NCI-H748 (cell line): Measurements from ENCODE around the gene HSD17B3.
A peak's percentile ranks its signal among the peaks of the same experiment; 100 is the strongest.
"Not testable (repeated sequence)": the region's sequence is repeated elsewhere in the genome, so short reads cannot be mapped to it uniquely, and the experiment has no call there.

ENCODE experiments used
- DNase-seq: peaks from one replicate; lab custom pipeline; 2025; ENCODE audit not compliant: unreplicated experiment; lab: John Stamatoyannopoulos, UW

The HSD17B3 gene

DNA sequence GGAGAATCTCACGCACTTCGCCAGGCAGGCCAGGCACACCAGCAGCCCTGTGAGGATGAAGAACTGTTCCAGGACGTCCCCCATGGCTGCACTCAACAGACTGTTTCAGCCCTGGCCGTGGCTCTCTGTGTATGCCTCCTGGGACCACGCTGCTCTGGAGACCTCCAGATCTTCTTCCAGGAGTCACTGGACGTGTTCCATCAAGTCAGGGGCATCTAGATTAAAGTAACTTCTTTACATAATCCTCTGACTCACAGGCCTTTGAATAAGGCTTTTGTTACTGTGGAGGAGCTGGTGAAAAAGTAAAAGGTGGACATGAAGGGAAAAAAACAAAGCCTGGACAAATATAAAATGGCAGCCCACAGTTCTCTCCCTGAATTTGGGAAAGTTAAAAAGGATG, at the start of gene HSD17B3:
TSS of gene HSD17B3 (minus strand) at position 156 of the 400 bp plus-strand sequence. CDS start at position 84, 72 bp downstream.
- DNase-seq = no peak

DNA sequence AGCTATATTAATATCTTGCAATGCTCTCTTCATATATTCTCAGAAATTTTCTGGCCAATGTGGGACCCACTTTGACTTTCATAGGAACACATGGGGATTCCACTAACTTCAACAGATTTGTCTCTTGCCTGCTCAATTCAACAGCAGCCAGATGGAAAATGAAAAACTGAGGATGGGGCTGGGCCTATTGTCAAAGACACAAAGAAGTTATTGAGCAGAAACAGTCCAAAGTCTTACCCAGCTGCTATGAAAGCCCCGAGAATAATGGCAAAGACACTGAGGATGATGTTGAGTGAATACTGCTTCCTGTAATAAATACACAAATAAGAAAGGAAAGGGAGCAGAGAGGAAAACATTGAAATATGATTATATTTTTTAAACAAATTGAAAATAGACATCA, 48.9 kb upstream of the HSD17B3 start:
- DNase-seq = no peak

DNA sequence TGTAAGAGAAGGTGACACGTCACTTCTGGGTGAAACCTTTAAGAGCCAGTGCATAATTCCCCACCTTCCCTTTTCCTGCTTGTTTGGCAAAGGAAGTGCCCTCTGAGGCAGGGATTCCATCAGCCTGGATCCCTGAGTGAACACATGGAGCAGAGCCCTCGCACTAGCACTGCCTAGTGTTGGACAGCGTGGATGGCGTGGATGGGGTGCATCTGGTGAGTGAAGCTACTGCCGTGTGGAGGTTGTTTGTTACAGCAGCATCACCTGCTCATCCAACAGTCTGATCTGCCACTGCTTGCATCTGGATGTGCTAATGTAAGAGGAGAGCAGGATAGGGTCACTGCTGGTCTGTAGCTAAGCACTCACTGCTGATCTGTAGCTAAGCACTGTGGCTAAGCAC, 46.3 kb upstream of the HSD17B3 start:
- no peak for DNase-seq

DNA sequence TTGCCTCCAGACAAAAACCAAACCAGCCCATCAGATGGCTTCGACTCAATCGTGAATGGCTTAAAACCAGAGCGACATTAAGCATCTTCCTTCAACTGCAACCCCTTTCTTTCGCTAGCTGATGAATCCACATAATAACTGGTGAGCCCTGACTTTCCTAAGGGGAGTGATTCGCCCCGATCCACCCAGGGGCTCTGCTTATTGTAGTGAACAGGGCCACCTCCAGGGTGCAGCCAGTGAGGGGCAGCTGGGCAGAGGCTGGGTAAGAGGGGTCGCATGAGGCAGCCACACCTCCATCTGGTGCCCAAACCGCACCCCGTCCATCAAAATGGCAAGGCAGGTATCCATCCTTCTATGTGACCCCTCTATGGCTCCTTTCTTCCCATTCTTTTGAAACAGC, 43.6 kb upstream of the HSD17B3 start:
- DNase-seq = no peak

DNA sequence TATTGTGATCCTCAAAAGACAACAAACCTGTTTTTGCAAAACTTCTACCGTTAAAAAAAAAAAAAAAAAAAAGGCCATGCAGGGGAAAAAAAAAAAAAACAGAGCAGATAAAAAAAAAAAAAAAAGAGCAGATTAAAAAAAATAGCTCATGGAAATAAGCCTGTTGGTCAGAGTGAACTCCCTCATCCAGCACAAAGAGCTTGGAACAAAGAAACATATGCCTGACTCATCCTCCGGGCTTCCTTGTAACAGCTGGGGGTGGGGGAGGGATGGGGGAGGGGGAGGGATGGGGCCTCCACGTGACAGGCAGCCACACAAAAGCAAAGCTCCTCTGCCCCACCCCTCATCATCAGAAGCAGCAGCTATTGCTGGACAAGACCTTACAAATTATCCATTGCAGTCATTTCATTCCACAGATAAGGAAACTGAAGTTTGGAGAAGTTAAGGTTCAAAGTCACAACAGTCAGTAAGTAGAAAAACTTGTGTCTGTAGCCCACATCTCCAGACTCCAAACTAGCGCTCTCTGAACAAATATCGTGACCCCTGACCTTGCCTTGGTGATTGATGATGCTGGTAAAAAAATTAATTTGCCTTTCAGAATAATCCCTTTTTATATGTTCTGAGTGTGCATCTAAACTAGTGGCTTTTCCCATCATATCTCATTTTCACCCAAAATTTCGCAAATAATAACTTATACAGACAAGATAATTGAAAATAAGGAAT, 42.6 kb upstream of the HSD17B3 start:
- peak; percentile 88 for DNase-seq

DNA sequence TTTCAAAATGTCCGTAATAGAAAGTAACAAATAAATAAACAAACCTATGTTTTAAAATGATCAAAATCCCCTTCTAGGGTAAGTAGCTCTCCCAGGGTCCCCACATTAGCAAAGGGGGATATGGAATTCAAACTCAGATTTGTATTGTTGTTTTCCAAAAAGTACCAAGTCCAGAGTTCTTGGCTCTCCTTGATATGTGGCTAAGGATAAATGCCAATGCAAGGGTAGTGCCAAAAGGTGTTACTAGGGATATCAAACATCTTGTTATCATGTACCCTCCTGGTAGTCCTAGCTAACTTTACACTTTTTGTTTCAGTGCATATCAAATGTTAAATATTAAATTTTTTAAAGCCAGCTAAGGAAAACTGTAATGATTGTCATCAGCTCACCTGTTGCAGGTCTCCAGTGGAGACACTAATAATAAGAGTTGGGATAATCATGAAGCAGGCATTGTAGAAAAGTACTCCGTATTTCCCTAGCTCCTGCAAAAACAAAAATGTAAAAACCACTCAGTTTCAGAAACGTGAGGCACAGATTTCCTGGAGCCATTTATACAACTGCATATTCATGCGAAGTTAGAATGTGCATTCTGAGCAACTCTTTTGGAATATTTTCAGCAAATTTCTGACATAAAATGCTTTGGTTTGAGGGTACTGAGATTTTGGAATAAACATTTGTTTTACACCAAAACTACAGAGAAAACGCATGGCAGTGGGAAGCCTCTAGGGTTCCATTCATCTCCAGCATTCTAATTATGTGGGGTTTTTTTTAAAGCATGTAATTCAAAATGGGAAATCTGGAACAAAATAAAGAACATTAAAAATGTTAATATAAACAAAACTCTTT, 41.8 kb upstream of the HSD17B3 start:
- peak; percentile 48 for DNase-seq

DNA sequence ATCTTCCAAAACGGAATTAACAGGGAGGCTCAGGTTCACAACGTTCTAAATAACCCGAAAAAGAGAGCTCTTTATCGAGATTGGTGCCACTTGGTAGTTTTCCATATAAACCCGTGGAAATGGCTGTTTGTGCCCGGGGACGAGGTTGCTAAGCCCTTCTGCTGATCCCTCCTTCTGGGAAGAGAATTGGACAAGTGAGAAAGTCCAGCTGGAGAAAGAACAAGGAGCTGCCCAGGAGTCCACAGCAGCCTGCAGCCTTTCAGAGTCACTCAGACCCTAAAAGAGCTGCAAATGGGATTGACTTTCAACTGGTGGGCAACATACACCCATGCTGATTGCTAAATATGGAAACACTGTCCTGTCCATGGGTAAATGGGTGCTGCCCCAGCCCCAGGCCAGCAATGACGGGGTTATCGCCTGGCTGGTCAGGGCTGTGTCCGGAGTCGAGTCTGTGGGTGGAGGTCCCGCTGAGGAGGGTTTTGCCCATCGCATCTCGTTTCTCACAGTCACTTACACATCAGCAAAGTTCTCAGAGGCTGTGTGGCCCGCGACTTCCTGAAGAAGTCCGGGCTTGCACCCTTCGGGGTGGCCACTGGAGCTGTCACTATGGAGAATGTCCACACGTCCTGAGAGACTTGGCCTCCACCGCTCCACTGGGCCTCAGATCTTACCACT, 40.7 kb upstream of the HSD17B3 start:
- DNase-seq = no peak

DNA sequence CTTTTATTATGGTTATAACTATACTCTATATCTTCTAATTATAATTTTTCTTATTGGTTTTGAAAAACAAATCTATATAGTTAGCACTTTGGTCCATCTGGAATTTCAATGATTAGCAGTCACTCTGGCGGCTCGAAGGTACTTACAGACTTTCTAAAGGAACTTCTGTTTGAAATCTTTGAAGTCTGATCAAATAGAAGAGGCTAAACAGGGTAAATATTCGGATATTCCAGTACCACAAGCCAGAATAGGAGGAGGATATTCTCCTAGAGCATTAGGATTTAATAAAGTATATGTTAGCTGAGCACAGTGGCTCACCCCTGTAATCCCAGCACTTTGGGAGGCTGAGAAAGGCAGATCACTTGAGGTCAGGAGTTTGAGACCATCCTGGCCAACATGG, 38.7 kb upstream of the HSD17B3 start:
- DNase-seq = no peak

DNA sequence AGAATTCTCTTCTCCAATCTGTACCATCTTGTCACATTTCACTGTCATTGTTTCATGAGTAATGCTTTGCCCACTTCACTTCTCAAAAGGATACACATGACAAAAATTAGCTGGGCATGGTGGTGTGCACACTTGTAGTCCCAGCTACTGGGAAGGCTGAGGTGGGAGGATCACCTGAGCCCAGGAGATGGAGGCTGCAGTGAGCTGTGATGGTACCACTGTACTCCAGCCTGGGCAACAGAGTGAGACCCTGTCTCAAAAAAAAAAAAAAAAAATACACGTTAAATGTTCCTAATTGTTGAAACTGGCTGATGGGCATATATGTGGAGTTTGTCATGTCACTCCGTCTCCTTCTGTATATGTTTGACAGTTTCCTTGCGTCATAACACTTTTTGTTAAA, 36.3 kb upstream of the HSD17B3 start:
- no peak for DNase-seq

DNA sequence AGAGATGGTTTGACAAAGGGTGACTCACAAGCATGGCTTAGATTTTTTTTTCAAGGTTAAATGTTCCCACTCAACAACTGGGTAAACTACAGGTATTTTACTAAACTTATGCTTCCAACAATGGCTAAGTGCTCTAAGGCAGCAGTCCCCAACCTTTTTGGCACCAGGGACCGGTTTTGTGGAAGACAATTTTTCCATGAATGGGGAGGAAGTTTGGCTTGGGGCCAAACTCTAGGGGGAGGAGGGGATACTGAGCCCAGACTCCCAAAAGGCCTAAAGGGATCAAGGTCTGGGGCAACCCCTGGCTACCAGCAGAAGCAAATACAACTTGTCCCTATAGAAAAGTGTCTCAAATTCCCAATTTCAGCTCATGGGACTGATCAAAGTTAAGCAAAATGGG, 32.0 kb upstream of the HSD17B3 start:
- no peak for DNase-seq

DNA sequence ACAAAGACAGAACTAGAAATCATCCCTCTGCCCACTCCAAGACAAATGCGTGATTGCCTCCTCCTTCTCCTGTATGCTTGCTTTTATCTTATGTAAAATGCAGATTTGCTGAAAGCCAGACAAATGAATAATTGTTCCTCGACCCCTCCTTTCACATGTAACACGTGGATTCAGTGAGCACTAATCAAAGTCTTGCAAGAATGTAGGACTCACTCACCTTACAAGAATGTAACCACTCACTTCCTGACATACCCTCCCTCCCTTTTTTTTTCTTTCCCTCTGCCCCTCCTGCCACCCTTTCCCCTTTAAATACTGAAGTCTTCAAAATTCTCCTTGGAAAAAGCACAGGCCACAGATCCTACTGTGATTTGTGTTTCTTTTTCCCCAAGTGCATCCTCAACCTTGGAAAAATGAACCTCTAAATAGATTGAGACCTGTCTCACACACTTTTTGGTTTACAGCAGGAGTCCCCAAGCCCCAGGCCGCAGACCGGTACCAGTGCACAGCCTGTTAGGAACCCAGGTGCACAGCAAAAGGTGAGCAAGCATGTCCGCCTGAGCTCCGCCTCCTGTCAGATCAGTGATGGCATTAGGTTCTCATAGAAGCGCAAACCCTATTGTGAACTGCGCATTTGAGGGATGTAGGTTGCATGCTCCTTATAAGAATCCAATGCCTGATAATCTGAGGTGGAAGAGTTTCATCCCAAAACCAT, 29.4 kb upstream of the HSD17B3 start:
- DNase-seq = no peak

DNA sequence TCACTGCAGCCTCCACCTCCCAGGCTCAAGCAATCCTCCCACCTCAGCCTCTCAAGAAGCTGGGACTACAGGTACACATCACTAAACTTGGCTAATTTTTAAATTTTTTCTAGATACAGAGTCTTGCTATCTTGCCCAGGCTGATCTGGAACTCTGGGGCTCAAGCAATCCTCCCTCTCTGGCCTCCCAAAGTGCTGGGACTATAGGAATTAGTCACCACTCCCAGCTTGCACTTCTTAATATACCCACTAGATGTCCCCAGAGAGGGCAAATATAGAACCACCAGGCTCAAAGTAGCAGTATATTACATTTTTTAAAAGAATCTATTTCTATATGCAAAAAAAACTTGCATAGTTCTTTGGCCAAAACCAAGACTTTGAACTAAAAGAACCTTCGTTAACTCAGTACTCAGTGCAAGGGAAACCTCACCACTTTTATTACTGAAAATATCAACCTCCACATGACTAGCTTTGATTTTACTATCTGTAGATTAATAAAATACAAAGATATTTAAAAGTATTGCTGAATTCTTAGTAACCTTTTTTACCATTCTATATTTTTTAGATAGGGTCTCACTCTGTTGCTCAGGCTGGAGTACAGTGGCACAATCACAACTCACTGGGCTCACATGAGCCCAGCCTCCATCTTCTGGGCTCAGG, 25.8 kb upstream of the HSD17B3 start:
- peak; percentile 37 for DNase-seq

DNA sequence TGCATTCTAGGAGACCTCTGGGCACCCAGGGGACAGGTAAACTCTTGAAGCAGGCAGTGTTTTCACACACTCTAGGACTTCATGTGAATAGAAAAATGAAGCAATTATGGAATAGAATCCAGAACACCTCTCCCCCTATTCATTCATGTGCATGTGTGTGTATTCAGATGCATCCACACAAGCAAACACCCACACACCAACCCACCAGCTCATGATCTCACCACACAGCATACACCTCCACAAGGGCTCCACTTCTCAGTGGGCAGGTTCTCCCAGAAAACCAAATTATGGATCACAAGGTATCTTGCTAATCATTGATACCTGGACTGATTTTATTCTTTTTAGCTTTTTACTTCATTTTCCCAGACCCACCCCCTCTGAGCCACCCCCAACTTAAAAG, 21.2 kb upstream of the HSD17B3 start:
- DNase-seq = no peak

DNA sequence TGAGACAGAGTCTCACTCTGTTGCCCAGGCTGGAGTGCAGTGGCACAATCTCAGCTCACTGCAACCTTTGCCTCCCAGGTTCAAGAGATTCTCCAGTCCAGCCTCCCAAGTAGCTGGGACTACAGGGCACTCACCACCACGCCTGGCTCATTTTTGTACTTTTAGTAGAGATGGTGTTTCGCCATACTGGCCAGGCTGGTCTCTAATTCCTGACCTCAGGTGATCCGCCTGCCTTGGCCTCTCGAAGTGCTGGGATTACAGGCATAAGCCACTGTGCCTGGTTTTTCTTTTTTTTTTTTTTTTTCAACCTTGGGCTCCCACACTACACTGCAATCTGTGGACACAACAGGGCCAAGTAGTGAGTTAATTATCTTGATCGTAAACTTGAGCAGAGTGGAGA, 20.8 kb upstream of the HSD17B3 start:
- DNase-seq = not testable (repeated sequence)

DNA sequence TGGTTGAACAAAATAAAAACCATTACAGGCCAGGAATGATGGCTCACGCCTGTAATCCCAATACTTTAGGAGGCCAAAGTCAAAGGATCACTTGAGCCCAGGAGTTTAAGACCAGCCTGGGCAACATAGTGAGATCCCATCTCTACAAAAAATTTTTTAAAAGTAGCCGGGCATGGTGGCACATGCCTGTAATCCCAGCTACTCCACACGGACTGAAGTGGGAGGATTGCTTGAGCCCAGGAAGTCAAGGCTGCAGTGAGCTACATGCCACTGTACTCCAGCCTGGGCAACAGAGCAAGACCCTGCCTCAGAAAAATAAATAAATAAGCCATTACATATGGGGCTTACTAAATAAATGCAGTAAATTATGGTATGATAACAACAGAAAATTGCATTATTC, 20.2 kb upstream of the HSD17B3 start:
- not testable (repeated sequence) for DNase-seq

DNA sequence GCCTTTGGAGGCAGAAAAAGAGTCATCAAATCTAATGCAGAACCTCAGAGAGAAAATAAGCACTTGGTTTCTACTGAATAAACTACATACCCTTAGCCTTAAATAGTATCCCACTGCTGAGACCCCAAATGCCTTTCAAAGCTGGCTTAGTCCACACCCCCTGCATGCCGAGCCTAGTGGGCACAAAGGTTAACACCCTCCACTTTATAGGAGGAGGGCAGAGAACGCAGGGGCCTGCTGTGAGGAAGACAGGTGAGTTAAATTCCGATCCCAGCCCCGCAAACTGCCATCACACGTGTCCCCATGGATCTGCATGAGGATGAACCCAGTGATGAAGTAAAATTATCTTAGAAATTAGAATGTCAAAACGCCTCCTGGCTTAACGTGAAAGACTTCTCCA, 19.5 kb upstream of the HSD17B3 start:
- no peak for DNase-seq

DNA sequence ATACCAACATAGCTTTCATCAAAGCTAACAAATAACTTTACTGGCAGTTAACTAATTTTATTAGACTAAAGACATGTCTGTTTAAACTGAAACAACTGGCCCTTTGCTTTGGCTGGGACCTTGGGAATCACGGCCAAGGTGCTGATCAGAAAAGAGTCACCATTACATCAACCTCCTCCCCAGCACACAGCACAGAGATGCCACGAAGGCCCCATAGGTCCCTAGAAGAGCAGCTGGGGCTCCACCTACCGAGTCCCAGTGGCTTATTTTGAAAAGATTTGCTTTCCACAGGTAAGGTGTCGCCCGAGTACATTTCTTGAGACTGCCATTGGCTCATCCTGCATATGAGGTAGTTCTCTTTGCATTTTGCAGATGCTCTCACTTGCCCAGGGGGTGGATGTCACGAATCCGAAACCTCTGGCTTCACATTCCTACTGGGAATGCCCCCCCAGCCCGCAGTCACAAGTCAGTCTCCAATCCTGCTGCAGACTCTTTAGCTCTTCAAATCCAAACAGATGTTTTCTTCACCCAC, 18.8 kb upstream of the HSD17B3 start:
- no peak for DNase-seq

DNA sequence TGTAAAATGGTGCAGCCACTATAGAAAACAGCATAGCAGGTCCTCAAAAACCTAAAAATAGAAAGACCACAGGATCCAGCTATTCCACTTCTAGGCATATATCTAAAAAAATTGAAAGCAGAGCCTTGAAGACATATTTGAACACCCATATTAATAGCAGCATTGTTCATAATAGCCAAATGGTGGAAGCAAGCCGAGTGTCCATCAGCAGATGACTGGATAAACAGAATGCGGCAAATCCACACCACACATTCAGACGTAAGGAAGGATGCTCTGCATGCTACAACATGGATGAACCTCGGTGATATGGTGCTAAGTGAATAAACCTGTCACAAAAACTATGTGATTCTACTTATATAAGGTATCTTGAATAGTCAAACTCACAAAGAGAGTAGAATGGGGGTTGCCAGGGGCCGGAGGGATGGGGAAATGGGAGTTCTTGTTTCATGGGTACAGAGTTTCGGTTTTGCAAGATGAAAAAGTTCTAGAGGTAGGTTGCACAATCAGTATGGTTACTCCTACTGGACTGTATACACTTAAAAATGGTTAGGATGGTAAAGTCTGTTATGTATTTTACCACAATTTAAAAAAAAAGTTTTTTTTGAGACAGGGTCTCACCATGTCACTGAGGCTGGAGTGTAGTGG, 17.1 kb upstream of the HSD17B3 start:
- DNase-seq = no peak

DNA sequence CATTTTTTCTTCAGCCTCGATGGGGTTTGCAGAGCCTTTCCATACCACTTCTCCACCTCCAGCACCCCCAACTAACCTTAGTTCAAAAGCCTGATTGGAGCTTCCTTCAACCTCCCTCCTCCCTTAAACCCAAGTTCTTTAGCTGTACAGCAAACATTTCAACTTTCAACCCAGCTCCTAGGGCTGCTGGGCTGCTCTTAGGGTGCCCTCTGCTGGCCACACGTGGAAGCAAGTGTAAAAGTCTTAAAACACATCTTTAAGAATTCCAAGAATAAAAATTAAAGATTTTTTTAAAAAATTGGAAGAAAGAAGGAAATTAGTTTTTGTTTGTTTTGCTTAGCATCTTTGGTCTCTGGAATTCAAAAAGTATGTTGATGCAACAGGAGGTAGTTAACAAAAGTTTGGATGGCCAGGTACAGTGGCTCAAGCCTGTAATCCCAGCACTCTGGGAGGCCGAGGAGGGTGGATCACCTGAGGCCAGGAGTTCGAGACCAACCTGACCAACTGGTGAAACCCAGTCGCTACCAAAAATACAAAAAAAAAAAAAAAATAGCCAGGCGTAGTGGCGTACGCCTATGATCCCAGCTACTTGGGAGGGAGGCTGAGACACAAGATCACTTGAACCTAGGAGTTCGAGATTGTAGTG, 15.5 kb upstream of the HSD17B3 start:
- DNase-seq = peak; percentile 54
